Measurements from ENCODE around the gene AUNIP.

AUNIP gene

GRCh38 chr1:25831569-25832196 is 27.6 kb downstream of the AUNIP start:
- TF ChIP-seq CTCF (conservative IDR thresholded peaks at IDR 0.05; ENCODE audit: low read depth, low read length): no peak
- no peak overlapping the region for H3K27ac ChIP-seq

GRCh38 chr1:25829046-25829445 is 30.2 kb downstream of the AUNIP start:
- no peak overlapping the region for H3K4me2 ChIP-seq
- H3K4me1 ChIP-seq (ENCODE audit: low read depth, poor library complexity, severe bottlenecking): peaks cover 8% of the 10 kb centered on the region
- H3K4me3 ChIP-seq (IDR thresholded peaks at IDR 0.05; ENCODE audit: insufficient read depth, low read depth, low read length): no peak overlapping the region
- H2AFZ ChIP-seq (ENCODE audit: low read depth): no peak overlapping the region
- no peaks in the 10 kb centered on the region for H3K36me3 ChIP-seq (ENCODE audit: insufficient read depth)
- TF ChIP-seq CTCF (conservative IDR thresholded peaks at IDR 0.05; ENCODE audit: low read depth, low read length): no peak
- no peaks in the 10 kb centered on the region for H4K20me1 ChIP-seq (ENCODE audit: insufficient read depth)
- no peak overlapping the region for H3K9ac ChIP-seq
- no peak overlapping the region for H3K27ac ChIP-seq
- H3K27me3 ChIP-seq (ENCODE audit: insufficient read depth, low read depth): no peaks in the 10 kb centered on the region
- H3K79me2 ChIP-seq (ENCODE audit: insufficient read depth, low read depth): no peaks in the 10 kb centered on the region

More at GRCh38 chr1:25831569-25832196, 27.6 kb downstream of the AUNIP start:
- Histone ChIP-seq H4K20me1 (ENCODE audit: insufficient read depth) (no peaks in the 10 kb centered on the region), H3K4me3 (IDR thresholded peaks at IDR 0.05; ENCODE audit: insufficient read depth, low read depth, low read length) (no peak overlapping the region), H3K36me3 (ENCODE audit: insufficient read depth) (peaks cover 3% of the 10 kb centered on the region; the same call in 1 of the 2 replicates), H3K27me3 (ENCODE audit: insufficient read depth, low read depth) (no peaks in the 10 kb centered on the region), H3K79me2 (ENCODE audit: insufficient read depth, low read depth) (no peaks in the 10 kb centered on the region), H2AFZ (ENCODE audit: low read depth) (no peak overlapping the region), H3K4me1 (ENCODE audit: low read depth, poor library complexity, severe bottlenecking) (no peaks in the 10 kb centered on the region), H3K9ac (no peak overlapping the region), H3K4me2 (no peak overlapping the region)

GRCh38 chr1:25828491-25828890 is 30.8 kb downstream of the AUNIP start:
- Histone ChIP-seq H4K20me1 (ENCODE audit: insufficient read depth) (no peaks in the 10 kb centered on the region), H3K4me3 (IDR thresholded peaks at IDR 0.05; ENCODE audit: insufficient read depth, low read depth, low read length) (no peak overlapping the region), H3K79me2 (ENCODE audit: insufficient read depth, low read depth) (no peaks in the 10 kb centered on the region), H3K9ac (no peak overlapping the region), H3K27me3 (ENCODE audit: insufficient read depth, low read depth) (no peaks in the 10 kb centered on the region), H3K27ac (no peak overlapping the region), H3K36me3 (ENCODE audit: insufficient read depth) (no peaks in the 10 kb centered on the region), H3K4me2 (no peak overlapping the region), H3K4me1 (ENCODE audit: low read depth, poor library complexity, severe bottlenecking) (peaks cover 8% of the 10 kb centered on the region), H2AFZ (ENCODE audit: low read depth) (no peak overlapping the region)
- TF ChIP-seq CTCF (conservative IDR thresholded peaks at IDR 0.05; ENCODE audit: low read depth, low read length): no peak

GRCh38 chr1:25826571-25826970 is 32.7 kb downstream of the AUNIP start:
- peaks cover 15% of the 10 kb centered on the region for H3K4me1 ChIP-seq (ENCODE audit: low read depth, poor library complexity, severe bottlenecking)
- H3K4me2 ChIP-seq: no peak overlapping the region
- H3K9ac ChIP-seq: no peak overlapping the region
- H3K27ac ChIP-seq: no peak overlapping the region
- no peak overlapping the region for H2AFZ ChIP-seq (ENCODE audit: low read depth)
- no peak overlapping the region for H3K4me3 ChIP-seq (IDR thresholded peaks at IDR 0.05; ENCODE audit: insufficient read depth, low read depth, low read length)
- TF ChIP-seq CTCF (conservative IDR thresholded peaks at IDR 0.05; ENCODE audit: low read depth, low read length): no peak
- H4K20me1 ChIP-seq (ENCODE audit: insufficient read depth): no peaks in the 10 kb centered on the region
- H3K36me3 ChIP-seq (ENCODE audit: insufficient read depth): no peaks in the 10 kb centered on the region
- no peaks in the 10 kb centered on the region for H3K27me3 ChIP-seq (ENCODE audit: insufficient read depth, low read depth)
- H3K79me2 ChIP-seq (ENCODE audit: insufficient read depth, low read depth): no peaks in the 10 kb centered on the region
